ENCODE data around the gene SP2. TPM values are rescaled to one million over a fixed set of nuclear protein-coding genes. Genes with fewer than 3 reads are reported as not detected.

SP2 gene
- total RNA-seq, 1 experiment from 2014 or later: 25.6 TPM

DNA sequence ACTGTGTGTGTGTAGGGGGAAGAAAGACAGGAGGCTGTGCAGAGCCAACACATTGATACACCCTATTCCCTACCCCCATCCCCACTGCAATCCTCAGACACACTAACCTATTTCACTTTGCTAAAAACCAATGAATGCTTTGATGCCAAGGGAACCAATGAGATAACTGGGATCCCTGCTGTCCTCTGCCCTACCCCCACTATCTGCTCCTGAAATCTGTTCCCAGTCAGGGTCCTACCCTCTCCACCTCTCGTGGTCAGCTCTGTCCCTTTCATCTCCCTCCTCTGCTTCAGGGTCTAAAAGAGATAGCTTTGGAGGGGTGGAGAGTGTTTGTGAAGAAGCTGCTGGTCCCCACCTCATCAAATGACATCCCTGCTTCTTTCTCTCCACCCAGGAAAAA is 26.0 kb upstream of the SP2 start:
- H3K9me3 ChIP-seq (ENCODE audit: control insufficient read depth, insufficient read depth, low read depth, low read length): no peaks in the 10 kb centered on the region
- no TSS peak for BruUV-seq (replicated peaks)

DNA sequence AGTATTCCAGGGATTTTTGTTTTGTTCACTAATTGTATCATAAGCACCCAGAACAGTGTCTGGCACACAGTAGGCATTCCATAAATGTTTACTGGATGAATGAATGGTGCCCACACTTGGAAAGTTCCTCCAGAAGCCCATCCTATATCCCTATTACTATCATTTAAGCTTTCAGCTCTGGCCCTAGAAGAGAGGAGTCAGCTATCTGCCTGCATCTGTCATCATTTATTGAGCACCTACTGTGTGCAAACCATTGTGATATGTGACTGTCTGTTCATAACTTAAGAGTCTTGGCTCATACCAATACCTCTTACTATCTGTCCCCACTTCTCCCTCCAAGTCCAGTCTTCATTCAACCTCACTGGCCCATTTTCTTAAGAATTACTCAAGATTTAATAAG is 25.0 kb upstream of the SP2 start:
- in situ Hi-C loops (cut with HindIII; ENCODE audit: low pct_unique_long_range_greater_than_20kb, low sequenced_read_pairs) (no loop called here), intact Hi-C loops (cut with micrococcal nuclease; ENCODE audit: unreplicated experiment) (no loop called here)
- BruUV-seq (replicated peaks): no TSS peak
- Histone ChIP-seq H3K4me3 (ENCODE audit: low read depth in 2 of 2, low read length in 2 of 2) (no peak overlapping the region), H3K27me3 (ENCODE audit: control insufficient read depth, insufficient read depth, low read length) (no peaks in the 10 kb centered on the region), H3K9me3 (ENCODE audit: control insufficient read depth, insufficient read depth, low read depth, low read length) (no peaks in the 10 kb centered on the region), H3K4me1 (ENCODE audit: control insufficient read depth, insufficient read depth, low read length) (peaks cover 2% of the 10 kb centered on the region; the same call in 1 of the 2 replicates), H3K36me3 (ENCODE audit: control insufficient read depth, insufficient read depth, low read length) (no peaks in the 10 kb centered on the region), H3K27ac (ENCODE audit: low read length) (no peak overlapping the region)
- TF ChIP-seq POLR2AphosphoS5 (IDR thresholded peaks at IDR 0.05; ENCODE audit: low read depth, low read length) (no peak), TCF7L2 (IDR thresholded peaks at IDR 0.05; ENCODE audit: low read depth, low read length) (no peak), SIN3A (IDR thresholded peaks at IDR 0.05; ENCODE audit: borderline replicate concordance, insufficient read depth, low read depth, low read length) (no peak)
- TF ChIP-seq, protein P1, sequence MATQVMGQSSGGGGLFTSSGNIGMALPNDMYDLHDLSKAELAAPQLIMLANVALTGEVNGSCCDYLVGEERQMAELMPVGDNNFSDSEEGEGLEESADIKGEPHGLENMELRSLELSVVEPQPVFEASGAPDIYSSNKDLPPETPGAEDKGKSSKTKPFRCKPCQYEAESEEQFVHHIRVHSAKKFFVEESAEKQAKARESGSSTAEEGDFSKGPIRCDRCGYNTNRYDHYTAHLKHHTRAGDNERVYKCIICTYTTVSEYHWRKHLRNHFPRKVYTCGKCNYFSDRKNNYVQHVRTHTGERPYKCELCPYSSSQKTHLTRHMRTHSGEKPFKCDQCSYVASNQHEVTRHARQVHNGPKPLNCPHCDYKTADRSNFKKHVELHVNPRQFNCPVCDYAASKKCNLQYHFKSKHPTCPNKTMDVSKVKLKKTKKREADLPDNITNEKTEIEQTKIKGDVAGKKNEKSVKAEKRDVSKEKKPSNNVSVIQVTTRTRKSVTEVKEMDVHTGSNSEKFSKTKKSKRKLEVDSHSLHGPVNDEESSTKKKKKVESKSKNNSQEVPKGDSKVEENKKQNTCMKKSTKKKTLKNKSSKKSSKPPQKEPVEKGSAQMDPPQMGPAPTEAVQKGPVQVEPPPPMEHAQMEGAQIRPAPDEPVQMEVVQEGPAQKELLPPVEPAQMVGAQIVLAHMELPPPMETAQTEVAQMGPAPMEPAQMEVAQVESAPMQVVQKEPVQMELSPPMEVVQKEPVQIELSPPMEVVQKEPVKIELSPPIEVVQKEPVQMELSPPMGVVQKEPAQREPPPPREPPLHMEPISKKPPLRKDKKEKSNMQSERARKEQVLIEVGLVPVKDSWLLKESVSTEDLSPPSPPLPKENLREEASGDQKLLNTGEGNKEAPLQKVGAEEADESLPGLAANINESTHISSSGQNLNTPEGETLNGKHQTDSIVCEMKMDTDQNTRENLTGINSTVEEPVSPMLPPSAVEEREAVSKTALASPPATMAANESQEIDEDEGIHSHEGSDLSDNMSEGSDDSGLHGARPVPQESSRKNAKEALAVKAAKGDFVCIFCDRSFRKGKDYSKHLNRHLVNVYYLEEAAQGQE (IDR thresholded peaks at IDR 0.05; ENCODE audit: insufficient read depth in 1 of 2, low read depth in 2 of 2, low read length in 1 of 2): no peak
- TF ChIP-seq, protein P2, sequence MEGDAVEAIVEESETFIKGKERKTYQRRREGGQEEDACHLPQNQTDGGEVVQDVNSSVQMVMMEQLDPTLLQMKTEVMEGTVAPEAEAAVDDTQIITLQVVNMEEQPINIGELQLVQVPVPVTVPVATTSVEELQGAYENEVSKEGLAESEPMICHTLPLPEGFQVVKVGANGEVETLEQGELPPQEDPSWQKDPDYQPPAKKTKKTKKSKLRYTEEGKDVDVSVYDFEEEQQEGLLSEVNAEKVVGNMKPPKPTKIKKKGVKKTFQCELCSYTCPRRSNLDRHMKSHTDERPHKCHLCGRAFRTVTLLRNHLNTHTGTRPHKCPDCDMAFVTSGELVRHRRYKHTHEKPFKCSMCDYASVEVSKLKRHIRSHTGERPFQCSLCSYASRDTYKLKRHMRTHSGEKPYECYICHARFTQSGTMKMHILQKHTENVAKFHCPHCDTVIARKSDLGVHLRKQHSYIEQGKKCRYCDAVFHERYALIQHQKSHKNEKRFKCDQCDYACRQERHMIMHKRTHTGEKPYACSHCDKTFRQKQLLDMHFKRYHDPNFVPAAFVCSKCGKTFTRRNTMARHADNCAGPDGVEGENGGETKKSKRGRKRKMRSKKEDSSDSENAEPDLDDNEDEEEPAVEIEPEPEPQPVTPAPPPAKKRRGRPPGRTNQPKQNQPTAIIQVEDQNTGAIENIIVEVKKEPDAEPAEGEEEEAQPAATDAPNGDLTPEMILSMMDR (IDR thresholded peaks at IDR 0.05): no peak
- CTCF ChIA-PET: interaction anchor here (0.6 kb wide), 1 partner anchor 9 kb away, joined by 4 read pairs; no protein-coding TSS in a partner anchor
- ATAC-seq: no peak
- POLR2A ChIA-PET: no interaction called here
- no peak for DNase-seq (ENCODE audit: low read depth, low spot score)

More for the DNA sequence above, 26.0 kb upstream of the SP2 start:
- DNase-seq (ENCODE audit: low read depth, low spot score) (no peak), ATAC-seq (no peak)
- Histone ChIP-seq H3K27me3 (ENCODE audit: control insufficient read depth, insufficient read depth, low read length) (no peaks in the 10 kb centered on the region), H3K36me3 (ENCODE audit: control insufficient read depth, insufficient read depth, low read length) (no peaks in the 10 kb centered on the region), H3K27ac (ENCODE audit: low read length) (no peak overlapping the region), H3K4me1 (ENCODE audit: control insufficient read depth, insufficient read depth, low read length) (peaks cover 2% of the 10 kb centered on the region; the same call in 1 of the 2 replicates), H3K4me3 (ENCODE audit: low read depth in 2 of 2, low read length in 2 of 2) (no peak overlapping the region)
- POLR2A ChIA-PET: no interaction called here
- no peak for TF ChIP-seq SIN3A (IDR thresholded peaks at IDR 0.05; ENCODE audit: borderline replicate concordance, insufficient read depth, low read depth, low read length)
- TF ChIP-seq, protein P2 (IDR thresholded peaks at IDR 0.05): no peak
- TF ChIP-seq, protein P1 (IDR thresholded peaks at IDR 0.05; ENCODE audit: insufficient read depth in 1 of 2, low read depth in 2 of 2, low read length in 1 of 2): no peak
- no peak for TF ChIP-seq TCF7L2 (IDR thresholded peaks at IDR 0.05; ENCODE audit: low read depth, low read length)
- TF ChIP-seq POLR2AphosphoS5 (IDR thresholded peaks at IDR 0.05; ENCODE audit: low read depth, low read length): no peak
- CTCF ChIA-PET: interaction anchor here (0.7 kb wide), 1 partner anchor 26 kb away, joined by 3 read pairs; no protein-coding TSS in a partner anchor
- in situ Hi-C loops (cut with HindIII; ENCODE audit: low pct_unique_long_range_greater_than_20kb, low sequenced_read_pairs): no loop called here
- intact Hi-C loops (cut with micrococcal nuclease; ENCODE audit: unreplicated experiment): no loop called here
